ENCODE data around the gene APCDD1L. TPM values are rescaled to one million over a fixed set of nuclear protein-coding genes. Genes with fewer than 3 reads are reported as not detected.
A peak's percentile ranks its signal among the peaks of the same experiment; 100 is the strongest.
"Not testable (repeated sequence)": the region's sequence is repeated elsewhere in the genome, so short reads cannot be mapped to it uniquely, and the experiment has no call there.

The APCDD1L gene
- total RNA-seq, 1 donor from 2014 or later: not detected

- peak in 1 of 2 donors; percentile 12 for DNase-seq (ENCODE audit: low read depth in 2 of 2)
Observed at GRCh38 chr20:58446264-58446959, 68.8 kb downstream of the APCDD1L start.

- no peak for DNase-seq (ENCODE audit: low read depth in 2 of 2)
Observed at GRCh38 chr20:58444746-58445255, 70.4 kb downstream of the APCDD1L start.

GRCh38 chr20:58441723-58442122 lies 73.5 kb downstream of the APCDD1L start:
- DNase-seq (ENCODE audit: low read depth in 2 of 2): no peak

- peak; percentile 67 to 91 for DNase-seq (ENCODE audit: low read depth in 2 of 2)
Observed at GRCh38 chr20:58440021-58440767, 75.0 kb downstream of the APCDD1L start.

- DNase-seq (ENCODE audit: low read depth in 2 of 2): no peak
Observed at GRCh38 chr20:58438970-58439808, 76.0 kb downstream of the APCDD1L start.

- DNase-seq (ENCODE audit: low read depth in 2 of 2): no peak
Observed at GRCh38 chr20:58436868-58437645, 78.1 kb downstream of the APCDD1L start.

GRCh38 chr20:58435237-58435636 lies 80.0 kb downstream of the APCDD1L start:
- no peak for DNase-seq (ENCODE audit: low read depth in 2 of 2)

- DNase-seq (ENCODE audit: low read depth in 2 of 2): no peak
Observed at GRCh38 chr20:58434326-58434725, 80.9 kb downstream of the APCDD1L start.

GRCh38 chr20:58433759-58434158 lies 81.4 kb downstream of the APCDD1L start:
- peak in 1 of 2 donors; percentile 36 for DNase-seq (ENCODE audit: low read depth in 2 of 2)

GRCh38 chr20:58433029-58433647 lies 82.1 kb downstream of the APCDD1L start:
- DNase-seq (ENCODE audit: low read depth in 2 of 2): no peak

- no peak for DNase-seq (ENCODE audit: low read depth in 2 of 2)
Observed at GRCh38 chr20:58432186-58432954, 82.8 kb downstream of the APCDD1L start.

GRCh38 chr20:58431134-58431533 lies 84.1 kb downstream of the APCDD1L start:
- no peak for DNase-seq (ENCODE audit: low read depth in 2 of 2)

GRCh38 chr20:58429303-58429702 lies 85.9 kb downstream of the APCDD1L start:
- DNase-seq (ENCODE audit: low read depth in 2 of 2): no peak

- DNase-seq (ENCODE audit: low read depth in 2 of 2): no peak
Observed at GRCh38 chr20:58428364-58428763, 86.8 kb downstream of the APCDD1L start.

GRCh38 chr20:58427571-58427970 lies 87.6 kb downstream of the APCDD1L start:
- DNase-seq (ENCODE audit: low read depth in 2 of 2): not testable (repeated sequence)

GRCh38 chr20:58424218-58424969 lies 90.8 kb downstream of the APCDD1L start:
- no peak for DNase-seq (ENCODE audit: low read depth in 2 of 2)

- no peak for DNase-seq (ENCODE audit: low read depth in 2 of 2)
Observed at GRCh38 chr20:58421497-58421850, 93.7 kb downstream of the APCDD1L start.

- no peak for DNase-seq (ENCODE audit: low read depth in 2 of 2)
Observed at GRCh38 chr20:58420798-58421496, 94.3 kb downstream of the APCDD1L start.

Data from dermis microvascular lymphatic vessel endothelial cell (primary cell).